ENCODE measurements around the gene PPM1J. TPM values are rescaled to one million over a fixed set of nuclear protein-coding genes. Genes with fewer than 3 reads are reported as not detected.

The PPM1J gene
- polyA plus RNA-seq, 3 donors = 0.28 to 0.75 (median 0.69) TPM

DNA sequence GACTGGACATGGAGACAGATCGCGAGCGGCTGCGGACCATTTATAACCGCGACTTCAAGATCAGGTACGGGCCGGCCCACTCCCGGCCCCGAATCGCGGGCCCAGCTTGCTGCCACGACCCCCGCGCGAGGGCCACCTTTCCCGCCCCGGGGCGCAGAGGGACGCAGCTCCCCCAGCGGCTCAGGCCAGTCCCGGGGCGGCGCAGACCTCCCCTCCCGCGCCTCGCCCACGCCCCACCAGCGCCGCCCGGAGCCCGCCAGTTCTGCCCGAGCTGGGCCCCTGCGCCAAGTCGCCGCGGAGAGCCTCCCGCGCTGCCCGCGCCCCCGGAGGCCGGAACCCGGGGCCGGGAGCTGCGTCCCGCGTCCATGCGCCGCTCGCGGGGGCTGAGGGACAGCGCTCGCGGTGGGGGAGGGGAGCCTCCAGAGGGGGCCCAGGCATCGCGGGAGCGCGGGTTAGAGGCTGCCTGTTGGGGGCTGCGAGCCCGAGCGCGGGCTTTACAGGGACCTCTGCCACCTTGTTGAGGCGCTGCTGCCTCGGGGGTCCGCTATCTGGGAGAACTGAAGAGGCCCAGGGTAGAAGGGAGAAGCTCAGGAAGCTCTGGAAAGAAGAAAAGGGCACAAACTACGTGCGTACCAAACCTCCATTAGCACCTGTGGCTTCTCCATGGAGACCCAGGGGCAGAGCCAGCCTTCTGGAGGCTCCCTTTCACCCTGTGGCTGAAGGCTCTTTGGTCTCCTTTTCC, 40.0 kb downstream of the PPM1J start:
- H3K27ac Mint-ChIP-seq = peak overlapping the region in 6 of 7 donors; percentile 78 to 94 (median 92)
- Histone ChIP-seq H4K20me1 (ENCODE audit: insufficient read depth, low read length) (peaks cover 29% of the 10 kb centered on the region), H3K79me2 (ENCODE audit: insufficient read depth, low read length) (no peaks in the 10 kb centered on the region), H3K27ac (ENCODE audit: low read depth in 1 of 2, low read length in 2 of 2) (peak overlapping the region; percentile 58 to 84), H3K27me3 (ENCODE audit: control insufficient read depth in 2 of 2, insufficient read depth in 2 of 2, low read length in 2 of 2) (no peaks in the 10 kb centered on the region), H3K4me1 (ENCODE audit: control insufficient read depth in 1 of 2, insufficient read depth in 2 of 2, low read length in 2 of 2) (peaks cover 20 to 23% of the 10 kb centered on the region in 2 donors), H3K9me3 (replicated peaks in 1 of 2; ENCODE audit: control insufficient read depth in 1 of 2, insufficient read depth in 1 of 2, low read length in 2 of 2) (no peaks in the 10 kb centered on the region), H3K9ac (ENCODE audit: insufficient read depth, low read length, poor library complexity, severe bottlenecking) (peak overlapping the region; percentile 77), H3K4me2 (replicated peaks; ENCODE audit: extremely low read depth, low read length, poor library complexity, severe bottlenecking) (peak overlapping the region; percentile 99), H3K36me3 (replicated peaks in 1 of 2; ENCODE audit: control insufficient read depth in 1 of 2, insufficient read depth in 2 of 2, low read length in 2 of 2) (peaks cover 21 to 29% of the 10 kb centered on the region in 2 donors), H3K4me3 (replicated peaks in 1 of 3; ENCODE audit: low read depth in 2 of 3, low read length in 3 of 3) (peak overlapping the region; percentile 84 to 98 (median 95)), H2AFZ (ENCODE audit: insufficient read depth, low read depth, low read length, poor library complexity, severe bottlenecking) (peak overlapping the region; percentile 92)
- H3K4me3 Mint-ChIP-seq = peak overlapping the region; percentile 98 to 99
- no peaks in the 10 kb centered on the region for H3K9me3 Mint-ChIP-seq
- TF ChIP-seq, protein P1, sequence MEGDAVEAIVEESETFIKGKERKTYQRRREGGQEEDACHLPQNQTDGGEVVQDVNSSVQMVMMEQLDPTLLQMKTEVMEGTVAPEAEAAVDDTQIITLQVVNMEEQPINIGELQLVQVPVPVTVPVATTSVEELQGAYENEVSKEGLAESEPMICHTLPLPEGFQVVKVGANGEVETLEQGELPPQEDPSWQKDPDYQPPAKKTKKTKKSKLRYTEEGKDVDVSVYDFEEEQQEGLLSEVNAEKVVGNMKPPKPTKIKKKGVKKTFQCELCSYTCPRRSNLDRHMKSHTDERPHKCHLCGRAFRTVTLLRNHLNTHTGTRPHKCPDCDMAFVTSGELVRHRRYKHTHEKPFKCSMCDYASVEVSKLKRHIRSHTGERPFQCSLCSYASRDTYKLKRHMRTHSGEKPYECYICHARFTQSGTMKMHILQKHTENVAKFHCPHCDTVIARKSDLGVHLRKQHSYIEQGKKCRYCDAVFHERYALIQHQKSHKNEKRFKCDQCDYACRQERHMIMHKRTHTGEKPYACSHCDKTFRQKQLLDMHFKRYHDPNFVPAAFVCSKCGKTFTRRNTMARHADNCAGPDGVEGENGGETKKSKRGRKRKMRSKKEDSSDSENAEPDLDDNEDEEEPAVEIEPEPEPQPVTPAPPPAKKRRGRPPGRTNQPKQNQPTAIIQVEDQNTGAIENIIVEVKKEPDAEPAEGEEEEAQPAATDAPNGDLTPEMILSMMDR (IDR thresholded peaks at IDR 0.05) = no peak
- intact Hi-C loops (cut with micrococcal nuclease) = loop anchor here in 1 of 2 donors (5.0 kb wide), 2 partner anchors 32 to 48 kb away; partner anchors contain the start of gene RHOC
- under 1% methylated on average over 67 of the region's 68 CpGs for WGBS (ENCODE audit: insufficient coverage)
- peak in 1 of 3 donors; percentile 3 for DNase-seq
- peaks cover 26% of the 10 kb centered on the region for H3K4me1 Mint-ChIP-seq
- peaks cover 0 to 10% (median 7%) of the 10 kb centered on the region in 3 donors for H3K27me3 Mint-ChIP-seq (ENCODE audit: low read depth in 3 of 3)
- H3K36me3 Mint-ChIP-seq = peaks cover 21 to 28% of the 10 kb centered on the region in 2 donors

DNA sequence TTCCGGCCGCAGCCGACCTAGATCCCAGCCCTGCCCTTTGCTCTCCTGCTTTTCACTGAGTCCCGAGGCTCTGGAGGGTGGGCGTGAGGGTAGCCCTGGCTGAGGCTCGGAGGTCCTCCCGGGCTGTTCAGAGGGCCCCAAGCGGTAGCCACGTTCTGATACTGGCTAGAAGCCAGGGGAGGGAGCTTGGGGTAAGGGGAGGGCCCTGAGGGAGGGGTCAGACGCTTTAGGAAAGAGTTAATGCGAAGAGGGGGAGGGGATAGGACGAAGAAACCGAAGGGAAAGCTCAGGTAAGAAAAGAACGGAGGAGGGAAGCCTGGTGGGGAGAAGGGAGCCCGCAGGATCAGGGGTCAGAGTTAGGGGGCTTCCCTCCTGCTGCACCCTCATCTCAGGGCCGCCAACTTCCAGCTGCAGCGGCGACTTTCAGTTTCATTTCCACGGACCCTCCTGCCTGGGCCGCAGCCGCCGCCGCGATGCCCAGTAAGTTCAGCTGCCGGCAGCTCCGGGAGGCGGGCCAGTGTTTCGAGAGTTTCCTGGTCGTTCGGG, 40.6 kb downstream of the PPM1J start, which contains the start of gene MOV10:
Gene MOV10, plus strand, starts transcription at position 220 of the 546 bp plus-strand sequence. Its CDS starts 254 bp downstream, at position 474.
- Histone ChIP-seq H4K20me1 (ENCODE audit: insufficient read depth, low read length) (peaks cover 35% of the 10 kb centered on the region), H3K79me2 (ENCODE audit: insufficient read depth, low read length) (no peaks in the 10 kb centered on the region), H3K4me2 (replicated peaks; ENCODE audit: extremely low read depth, low read length, poor library complexity, severe bottlenecking) (peak within 1 kb of the TSS; percentile 99), H2AFZ (ENCODE audit: insufficient read depth, low read depth, low read length, poor library complexity, severe bottlenecking) (peak within 1 kb of the TSS; percentile 92), H3K27me3 (ENCODE audit: control insufficient read depth in 2 of 2, insufficient read depth in 2 of 2, low read length in 2 of 2) (no peaks in the 10 kb centered on the region), H3K9me3 (replicated peaks in 1 of 2; ENCODE audit: control insufficient read depth in 1 of 2, insufficient read depth in 1 of 2, low read length in 2 of 2) (no peaks in the 10 kb centered on the region), H3K27ac (ENCODE audit: low read depth in 1 of 2, low read length in 2 of 2) (peak within 1 kb of the TSS; percentile 58 to 84), H3K9ac (ENCODE audit: insufficient read depth, low read length, poor library complexity, severe bottlenecking) (peak within 1 kb of the TSS; percentile 77), H3K4me1 (ENCODE audit: control insufficient read depth in 1 of 2, insufficient read depth in 2 of 2, low read length in 2 of 2) (peaks cover 20 to 23% of the 10 kb centered on the region in 2 donors), H3K36me3 (replicated peaks in 1 of 2; ENCODE audit: control insufficient read depth in 1 of 2, insufficient read depth in 2 of 2, low read length in 2 of 2) (peaks cover 27 to 35% of the 10 kb centered on the region in 2 donors), H3K4me3 (replicated peaks in 1 of 3; ENCODE audit: low read depth in 2 of 3, low read length in 3 of 3) (peak within 1 kb of the TSS; percentile 84 to 98 (median 95))
- Mint-ChIP-seq H3K27me3 (ENCODE audit: low read depth in 3 of 3) (peaks cover 0 to 10% (median 7%) of the 10 kb centered on the region in 3 donors), H3K9me3 (no peaks in the 10 kb centered on the region), H3K4me3 (peak within 1 kb of the TSS; percentile 98 to 99), H3K36me3 (peaks cover 28 to 35% of the 10 kb centered on the region in 2 donors), H3K27ac (peak within 1 kb of the TSS; percentile 78 to 94 (median 92)), H3K4me1 (peaks cover 26% of the 10 kb centered on the region)
- peak; percentile 51 to 67 (median 53) for DNase-seq
- TF ChIP-seq, protein P1 (IDR thresholded peaks at IDR 0.05) = no peak
- 0% methylated on average over 27 of the region's 30 CpGs for WGBS (ENCODE audit: insufficient coverage)
- intact Hi-C loops (cut with micrococcal nuclease) = loop anchor here in 1 of 2 donors (5.0 kb wide), 2 partner anchors 33 to 47 kb away; partner anchors contain the start of gene RHOC
